ENCODE data around the gene NAGPA.

- TF ChIP-seq CTCF (IDR thresholded peaks at IDR 0.05; ENCODE audit: poor library complexity, severe bottlenecking) (no peak), MXI1 (conservative IDR thresholded peaks at IDR 0.05; ENCODE audit: poor library complexity, severe bottlenecking) (no peak), EP300 (conservative IDR thresholded peaks at IDR 0.05; ENCODE audit: poor library complexity, severe bottlenecking) (no peak), POLR2AphosphoS5 (IDR thresholded peaks at IDR 0.05) (no peak), EZH2 (IDR thresholded peaks at IDR 0.05; ENCODE audit: borderline replicate concordance, insufficient read depth, low read length, poor library complexity, severe bottlenecking) (no peak), RAD21 (conservative IDR thresholded peaks at IDR 0.05) (no peak), TAF1 (IDR thresholded peaks at IDR 0.05; ENCODE audit: low read depth) (no peak), REST (IDR thresholded peaks at IDR 0.05; ENCODE audit: borderline replicate concordance) (no peak)
These were observed 43.3 kb downstream of the NAGPA start for GRCh38 chr16:4990415-4990814.
